Stomach (tissue), 9 donors: Measurements from ENCODE around the gene SIGLEC9. TPM values are rescaled to one million over a fixed set of nuclear protein-coding genes. Genes with fewer than 3 reads are reported as not detected.

Experiments used
- DNase-seq, 2 donors: peaks; one replicate each; pipeline versions ENCODE4 v3.0.0 to v3.0.0-alpha.2; 2013 to 2019
- H3K27ac ChIP-seq, 5 donors: fragments of 200-600 bp in 4 of 5; sonication (generic) in 4 of 5; one replicate each; pipeline ENCODE4 v1.5.1; 2013 to 2019; ENCODE audit warnings: mild to moderate bottlenecking in 1 of 5, moderate library complexity in 1 of 5
- H3K27me3 ChIP-seq, 3 donors: fragments of 200-600 bp; sonication (generic); one replicate each; pipeline ENCODE4 v1.5.1; 2017 to 2019; ENCODE audit warnings: mixed run types in 1 of 3
- H3K36me3 ChIP-seq, 4 donors: fragments of 200-600 bp; sonication (generic); 1 replicate in 3 of 4; 2 replicates in 1 of 4; pipeline ENCODE4 v1.5.1; 2016 to 2019
- H3K4me1 ChIP-seq, 4 donors: fragments of 200-600 bp; sonication (generic); one replicate each; pipeline ENCODE4 v1.5.1; 2016 to 2019
- H3K4me3 ChIP-seq, 4 donors: fragments of 200-600 bp; sonication (generic) in 3 of 4; one replicate each; pipeline ENCODE4 v1.5.1; 2016 to 2019; ENCODE audit warnings: mild to moderate bottlenecking in 1 of 4
- H3K9me3 ChIP-seq, 4 donors: fragments of 200-600 bp; sonication (generic); one replicate each; pipeline ENCODE4 v1.5.1; 2016 to 2019
- EP300 ChIP-seq: sonication (generic); formaldehyde crosslinking; IDR thresholded peaks from one replicate; pipeline ENCODE4 v1.6.1; 2017; ENCODE audit warnings: antibody characterized with exemption
- POLR2A ChIP-seq, 4 donors: fragments of 450-650 bp; IDR thresholded peaks; one replicate each; pipeline ENCODE4 v1.6.1; 2016; ENCODE audit warnings: antibody characterized with exemption in 4 of 4, control low read depth in 2 of 4, mild to moderate bottlenecking in 1 of 4, moderate library complexity in 1 of 4
- POLR2AphosphoS5 ChIP-seq, 3 donors: sonication (generic); formaldehyde crosslinking; IDR thresholded peaks; one replicate each; pipeline ENCODE4 v1.6.1; 2016; ENCODE audit warnings: antibody characterized with exemption in 3 of 3
- WGBS, 5 donors: extraction: QIAGEN DNeasy Blood & Tissue Kit in 3 of 5; methylation state at CpG; one replicate each; pipeline versions ENCODE4 v1.1.5 to v1.1.7; 2013 to 2018; 5-methylcytosine and 5-hydroxymethylcytosine counted together
- intact Hi-C: fragments of 100-400 bp; cut with DNase I; formaldehyde crosslinking; loops from one replicate; pipeline ENCODE4 v1.15.1; 2023; ENCODE audit warnings: low total_unique reads
- polyA plus RNA-seq, 3 donors: library from polyadenylated mRNA; stranded (reverse); fragments of 200-250 nt; gene quantifications; one replicate each; pipeline ENCODE4 v1.2.3, GENCODE V29; 2013
- total RNA-seq, 5 donors: library from RNA; depleted of rRNA; stranded (reverse); fragments of >200 nt; gene quantifications; one replicate each; pipeline versions ENCODE4 v1.1.0 to v1.2.3, GENCODE V29; 2014 to 2016
- TF ChIP-seq, protein P1 (sequence below), 7 experiments: fragments of 450-650 bp in 4 of 7; fragments of 200-600 bp in 3 of 7; sonication (generic) in 3 of 7; IDR thresholded peaks; one replicate each; pipeline ENCODE4 v1.5.1; 2016 to 2019; ENCODE audit warnings: antibody characterized with exemption in 7 of 7, control low read depth in 2 of 7, mild to moderate bottlenecking in 1 of 7
- donor health status: healthy with polysubstance abuse.
- donor health status: Bipolar disorder and iron deficiency.
- donor health status: healthy.

The SIGLEC9 gene
- total and polyA plus RNA-seq, 8 donors, result 0.61 to 13.9 (median 1.2) TPM; not detected in 1

DNA sequence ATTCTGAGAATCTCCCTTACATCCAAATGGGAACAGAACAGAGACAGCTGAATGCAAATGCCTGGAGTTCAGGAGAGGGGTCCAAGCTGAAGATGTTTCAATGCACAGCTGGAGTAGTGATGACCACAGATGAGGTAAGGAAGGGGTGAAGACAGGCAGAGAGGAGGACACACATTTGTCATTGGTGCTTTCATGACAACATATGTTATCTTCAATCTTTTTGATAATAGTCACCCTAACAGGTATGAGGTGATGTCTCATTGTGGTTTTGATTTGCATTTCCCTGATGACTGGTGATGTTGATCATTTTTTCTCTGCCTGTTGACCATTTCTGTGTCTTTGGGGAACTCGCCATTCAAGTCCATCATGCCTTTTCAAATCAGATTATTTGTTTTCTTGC lies 36.6 kb downstream of the SIGLEC9 start:
- WGBS, 5 donors, result 59 to 71% (median 62%) methylated on average over 1 of the region's 1 CpG
- peaks cover 0 to 5% (median 0%) of the 10 kb centered on the region in 3 donors for H3K27me3 ChIP-seq

DNA sequence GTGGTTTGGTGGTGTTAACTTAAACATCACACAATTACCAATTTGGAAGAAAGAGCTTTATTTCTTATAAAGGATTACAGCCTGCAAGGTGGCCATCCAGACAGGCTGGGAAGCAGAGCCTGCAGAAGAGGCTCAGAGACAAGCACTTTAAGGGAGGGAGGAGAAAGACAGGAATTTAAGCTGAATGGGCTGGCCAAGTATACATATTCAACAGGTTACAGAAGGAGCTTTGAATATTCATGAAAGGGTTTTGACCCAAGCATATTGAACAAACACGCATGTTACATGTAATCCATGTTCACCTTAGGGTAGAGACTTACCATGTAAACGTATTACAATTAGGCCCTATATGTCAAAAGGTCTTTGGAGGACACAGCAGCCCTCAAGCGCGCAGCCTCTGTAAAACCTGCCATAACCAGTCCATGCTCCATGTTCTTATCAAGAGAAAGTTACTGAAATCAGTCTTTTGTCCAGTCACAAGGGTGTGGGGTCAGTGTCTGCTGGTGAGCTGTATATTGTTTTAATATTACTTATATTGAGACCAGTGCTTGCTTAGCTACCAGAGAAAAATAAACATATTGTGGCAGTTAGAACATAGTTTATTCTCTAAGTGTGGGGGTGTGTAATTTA lies 37.3 kb downstream of the SIGLEC9 start:
- no peak for DNase-seq
- TF ChIP-seq, protein P1, sequence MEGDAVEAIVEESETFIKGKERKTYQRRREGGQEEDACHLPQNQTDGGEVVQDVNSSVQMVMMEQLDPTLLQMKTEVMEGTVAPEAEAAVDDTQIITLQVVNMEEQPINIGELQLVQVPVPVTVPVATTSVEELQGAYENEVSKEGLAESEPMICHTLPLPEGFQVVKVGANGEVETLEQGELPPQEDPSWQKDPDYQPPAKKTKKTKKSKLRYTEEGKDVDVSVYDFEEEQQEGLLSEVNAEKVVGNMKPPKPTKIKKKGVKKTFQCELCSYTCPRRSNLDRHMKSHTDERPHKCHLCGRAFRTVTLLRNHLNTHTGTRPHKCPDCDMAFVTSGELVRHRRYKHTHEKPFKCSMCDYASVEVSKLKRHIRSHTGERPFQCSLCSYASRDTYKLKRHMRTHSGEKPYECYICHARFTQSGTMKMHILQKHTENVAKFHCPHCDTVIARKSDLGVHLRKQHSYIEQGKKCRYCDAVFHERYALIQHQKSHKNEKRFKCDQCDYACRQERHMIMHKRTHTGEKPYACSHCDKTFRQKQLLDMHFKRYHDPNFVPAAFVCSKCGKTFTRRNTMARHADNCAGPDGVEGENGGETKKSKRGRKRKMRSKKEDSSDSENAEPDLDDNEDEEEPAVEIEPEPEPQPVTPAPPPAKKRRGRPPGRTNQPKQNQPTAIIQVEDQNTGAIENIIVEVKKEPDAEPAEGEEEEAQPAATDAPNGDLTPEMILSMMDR (IDR thresholded peaks at IDR 0.05), result no peak
- TF ChIP-seq POLR2A (IDR thresholded peaks at IDR 0.05) (no peak), EP300 (no peak), POLR2AphosphoS5 (IDR thresholded peaks at IDR 0.05) (no peak)
- Histone ChIP-seq H3K27me3 (peaks cover 0 to 6% (median 0%) of the 10 kb centered on the region in 3 donors), H3K9me3 (no peaks in the 10 kb centered on the region), H3K27ac (no peak overlapping the region), H3K4me3 (no peak overlapping the region), H3K4me1 (peaks cover 0 to under 1% (median 0%) of the 10 kb centered on the region in 4 donors), H3K36me3 (no peaks in the 10 kb centered on the region)
- WGBS, 5 donors, result 72 to 81% (median 78%) methylated on average over 4 of the region's 4 CpGs
- intact Hi-C loops, result no loop called here

More for the DNA sequence above, 36.6 kb downstream of the SIGLEC9 start:
- DNase-seq, result no peak
- TF ChIP-seq POLR2A (IDR thresholded peaks at IDR 0.05) (no peak), POLR2AphosphoS5 (IDR thresholded peaks at IDR 0.05) (no peak)
- TF ChIP-seq, protein P1 (IDR thresholded peaks at IDR 0.05), result no peak
- H3K27ac ChIP-seq, result no peak overlapping the region
- H3K9me3 ChIP-seq, result no peaks in the 10 kb centered on the region
- no peaks in the 10 kb centered on the region for H3K4me1 ChIP-seq
- no peaks in the 10 kb centered on the region for H3K36me3 ChIP-seq
- no peak overlapping the region for H3K4me3 ChIP-seq
- intact Hi-C loops, result no loop called here

DNA sequence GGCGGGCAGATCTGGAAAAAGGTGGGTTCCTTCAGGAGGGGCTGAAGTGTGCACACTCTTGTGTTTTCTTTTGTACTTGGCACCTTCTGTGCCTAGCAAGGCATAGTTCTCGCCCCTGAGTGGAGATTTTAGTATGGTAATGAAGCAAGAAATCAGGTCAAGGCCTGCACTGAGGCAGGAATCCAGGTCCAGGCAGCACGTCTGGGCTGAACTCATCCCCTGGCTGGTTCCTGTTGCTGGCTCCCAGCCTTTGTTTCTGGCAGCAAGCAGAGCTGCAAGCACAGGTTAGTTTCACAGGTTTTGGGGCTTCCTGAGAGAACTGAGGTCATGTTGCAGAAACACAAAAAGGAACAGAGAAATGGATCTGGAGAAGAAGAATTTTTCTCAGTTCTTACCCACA lies 38.6 kb downstream of the SIGLEC9 start:
- no peak overlapping the region for H3K27ac ChIP-seq
- no peaks in the 10 kb centered on the region for H3K36me3 ChIP-seq
- no peak overlapping the region for H3K4me3 ChIP-seq
- peaks cover 0 to 19% (median 2%) of the 10 kb centered on the region in 3 donors for H3K27me3 ChIP-seq
- no peak for DNase-seq
- 63 to 77% (median 67%) methylated on average over 3 of the region's 3 CpGs for WGBS, 5 donors
- TF ChIP-seq, protein P1 (IDR thresholded peaks at IDR 0.05), result no peak
- TF ChIP-seq POLR2A (IDR thresholded peaks at IDR 0.05), result no peak
- TF ChIP-seq POLR2AphosphoS5 (IDR thresholded peaks at IDR 0.05), result no peak
- no peak for TF ChIP-seq EP300
- peaks cover 0 to 5% (median 0%) of the 10 kb centered on the region in 4 donors for H3K4me1 ChIP-seq
- no peaks in the 10 kb centered on the region for H3K9me3 ChIP-seq
- intact Hi-C loops, result no loop called here

DNA sequence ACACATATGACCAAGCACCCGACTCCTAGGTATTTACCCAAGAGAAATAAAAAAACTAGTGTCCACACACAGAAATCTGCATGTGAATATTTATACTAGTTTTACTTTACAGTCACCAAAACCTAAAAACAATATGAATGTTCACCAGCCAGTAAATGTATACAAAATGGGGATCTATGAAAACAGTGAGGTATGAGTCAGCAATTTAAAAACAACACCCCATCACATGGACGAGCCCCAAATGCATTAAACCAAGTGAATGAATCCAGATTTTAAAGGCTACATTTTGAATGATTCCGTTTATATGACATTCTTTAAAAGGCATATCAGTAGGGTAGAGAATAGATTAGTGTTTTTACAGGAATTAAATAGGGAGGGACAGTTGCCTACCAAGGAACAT lies 39.5 kb downstream of the SIGLEC9 start:
- TF ChIP-seq POLR2AphosphoS5 (IDR thresholded peaks at IDR 0.05) (no peak), EP300 (no peak), POLR2A (IDR thresholded peaks at IDR 0.05) (no peak)
- TF ChIP-seq, protein P1 (IDR thresholded peaks at IDR 0.05), result no peak
- Histone ChIP-seq H3K4me1 (peaks cover 0 to 8% (median 4%) of the 10 kb centered on the region in 4 donors), H3K4me3 (no peak overlapping the region), H3K9me3 (no peaks in the 10 kb centered on the region), H3K36me3 (no peaks in the 10 kb centered on the region), H3K27ac (no peak overlapping the region), H3K27me3 (peaks cover 0 to 29% (median 7%) of the 10 kb centered on the region in 3 donors)
- intact Hi-C loops, result no loop called here
- DNase-seq, result no peak
- WGBS, 5 donors, result 60 to 69% (median 68%) methylated on average over 3 of the region's 3 CpGs
